HG03575 (cell line): ENCODE data around the gene GPR161.
"Not testable (repeated sequence)": the region's sequence is repeated elsewhere in the genome, so short reads cannot be mapped to it uniquely, and the experiment has no call there.

Experiments
- ATAC-seq: cut with Tn5 transposase; IDR thresholded peaks from one replicate; pipeline ENCODE4 v1.9.1; 2021; ENCODE audit not compliant: unreplicated experiment, insufficient number of reproducible peaks, low FRiP score; ENCODE audit errors: extremely low read depth

GPR161 gene

DNA sequence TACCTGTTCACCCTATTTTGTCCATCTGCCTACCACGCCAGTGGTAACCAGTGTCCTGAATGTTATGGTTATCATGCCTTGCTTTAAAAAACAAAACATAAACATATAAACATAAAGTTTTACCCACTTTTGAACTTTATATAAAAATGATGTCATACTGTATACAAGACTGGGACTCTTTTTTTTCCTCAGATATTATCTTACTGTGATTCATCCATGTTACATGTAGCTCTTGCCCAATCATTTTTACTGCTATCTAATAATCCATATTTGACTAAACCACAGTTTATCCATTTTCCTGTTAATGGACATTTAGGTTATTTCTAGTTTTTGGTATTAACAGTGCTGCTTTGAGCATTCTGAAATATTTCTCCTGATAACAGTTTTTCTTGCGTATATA, 78.8 kb downstream of the GPR161 start:
- no peak for ATAC-seq

DNA sequence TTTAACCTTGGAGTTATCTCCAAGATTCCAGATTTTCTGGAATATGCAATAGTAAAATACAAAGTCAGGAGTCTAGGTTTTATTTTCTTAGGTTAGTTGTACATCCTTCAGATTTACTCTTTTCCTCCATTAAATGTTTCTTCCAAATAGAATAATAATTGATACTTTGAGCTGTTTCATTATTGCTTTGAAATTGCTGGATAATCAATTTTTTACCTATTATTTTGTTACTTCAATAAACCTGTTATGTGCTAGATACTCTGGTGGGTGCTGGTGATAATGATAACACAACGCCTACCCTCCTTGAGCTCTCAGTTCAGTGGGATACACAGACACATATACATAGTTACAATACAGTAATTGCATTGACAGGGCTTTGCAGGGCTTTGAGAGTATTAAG, 79.4 kb downstream of the GPR161 start:
- ATAC-seq = no peak

DNA sequence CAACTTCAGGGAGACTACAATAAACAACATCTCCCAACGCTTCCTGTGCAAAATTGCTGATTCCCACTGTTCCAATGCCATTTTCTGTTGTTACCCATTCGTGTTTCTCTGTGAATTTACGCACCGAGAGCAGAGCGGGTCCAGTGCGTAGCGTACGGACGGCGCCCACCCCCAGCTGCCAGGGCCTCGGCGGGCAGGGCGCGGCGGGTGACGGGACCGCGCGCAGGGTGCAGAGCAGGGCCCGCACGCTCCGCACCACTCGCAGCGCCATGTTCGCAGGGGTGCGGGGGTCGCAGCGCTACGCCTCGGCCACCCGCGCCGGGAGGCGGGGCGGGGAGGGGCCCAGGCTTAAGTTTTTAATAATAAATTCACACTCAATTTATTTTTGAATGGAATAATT, 80.6 kb downstream of the GPR161 start:
- not testable (repeated sequence) for ATAC-seq

DNA sequence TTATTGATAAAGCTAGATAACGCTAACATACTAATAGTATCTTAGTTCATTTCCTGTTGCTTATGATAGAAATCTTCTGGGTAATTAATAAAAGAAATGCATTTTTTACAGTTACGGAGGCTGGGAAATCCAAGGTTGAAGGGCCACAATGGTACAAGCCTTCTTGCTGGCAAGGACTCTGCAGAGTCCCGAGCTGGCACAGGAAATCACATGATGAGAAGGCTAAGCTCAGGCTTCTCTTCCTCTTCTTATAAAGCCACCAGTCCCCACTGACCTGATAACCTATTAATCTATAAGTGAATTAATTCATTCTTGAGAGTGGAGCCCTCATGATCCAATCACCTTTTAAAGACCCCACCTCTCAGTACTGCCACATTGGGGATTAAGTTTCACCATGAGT, 82.6 kb downstream of the GPR161 start:
- no peak for ATAC-seq

DNA sequence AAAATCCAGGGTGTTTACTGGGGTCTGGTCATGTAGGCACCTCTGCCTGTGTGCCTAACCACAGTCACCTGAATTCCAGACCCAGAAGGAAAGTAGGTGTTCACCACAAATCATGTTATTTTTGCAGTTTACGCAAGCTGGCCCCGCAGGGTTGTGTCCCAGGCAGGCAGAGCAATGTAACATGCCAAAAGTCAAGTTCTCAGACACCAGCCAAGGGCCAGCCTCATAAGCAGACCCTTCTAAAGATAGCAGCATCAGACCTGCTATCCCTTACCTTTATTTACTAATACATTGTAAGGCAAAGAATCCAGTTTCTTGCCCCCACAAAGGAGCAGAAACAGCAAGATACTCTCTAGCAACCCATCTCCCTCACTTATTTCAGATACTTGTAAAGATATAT, 83.0 kb downstream of the GPR161 start:
- ATAC-seq = no peak

DNA sequence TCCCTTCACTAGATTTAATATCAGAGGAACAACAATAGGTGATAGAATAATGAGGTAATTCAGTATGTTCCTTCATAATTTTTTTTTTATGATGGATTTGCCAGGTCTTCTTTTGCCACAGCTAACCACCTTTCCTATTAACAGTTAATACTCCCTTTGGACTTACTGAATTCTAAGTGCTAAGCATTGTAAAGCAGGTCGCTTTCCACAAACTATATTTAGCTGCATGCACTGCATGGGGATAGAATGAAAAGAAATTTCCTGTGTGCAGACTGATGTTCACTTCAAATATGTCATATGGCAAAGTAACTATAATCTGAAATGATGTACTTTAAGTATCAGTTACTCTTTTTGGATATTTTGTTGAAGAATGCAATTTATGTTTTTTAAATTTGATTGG, 85.8 kb downstream of the GPR161 start:
- ATAC-seq = no peak

DNA sequence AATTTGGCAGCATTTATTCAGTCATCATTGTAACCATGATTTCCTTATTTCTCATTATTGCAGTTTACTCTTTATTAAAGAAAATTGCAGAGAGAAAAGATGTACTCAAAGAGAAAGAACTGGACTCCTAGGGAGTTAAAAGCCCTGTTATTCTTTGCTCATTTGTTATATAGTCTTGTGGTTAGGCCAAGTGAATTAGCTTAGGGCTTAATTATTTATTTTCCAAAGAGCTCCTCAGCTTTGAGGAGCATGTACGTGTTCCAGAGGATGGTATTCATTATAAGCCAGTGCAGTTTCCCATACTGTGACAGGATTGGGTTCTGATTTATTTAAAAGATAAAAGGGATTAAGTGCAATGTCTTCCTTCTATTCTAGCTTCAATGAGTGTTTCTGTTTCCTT, 86.4 kb downstream of the GPR161 start:
- no peak for ATAC-seq

DNA sequence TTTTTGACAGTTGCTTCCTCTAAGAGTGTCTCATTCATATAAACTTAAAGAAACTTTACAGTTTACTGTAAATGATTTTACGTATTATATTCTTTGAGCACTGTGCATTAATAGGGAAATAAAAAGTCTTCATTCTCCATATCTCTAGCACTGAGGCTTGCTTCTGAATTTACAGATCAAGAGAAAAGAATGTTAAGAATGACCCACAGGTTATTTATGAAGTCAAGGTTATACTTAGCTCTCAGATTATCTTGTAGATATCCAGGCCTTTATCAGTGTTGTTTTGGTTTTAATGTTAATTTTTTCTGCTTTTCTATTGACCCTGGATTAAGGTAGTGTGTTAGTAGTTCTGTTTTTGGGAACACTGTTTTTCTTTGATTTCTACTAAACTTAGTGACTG, 91.4 kb downstream of the GPR161 start:
- no peak for ATAC-seq

DNA sequence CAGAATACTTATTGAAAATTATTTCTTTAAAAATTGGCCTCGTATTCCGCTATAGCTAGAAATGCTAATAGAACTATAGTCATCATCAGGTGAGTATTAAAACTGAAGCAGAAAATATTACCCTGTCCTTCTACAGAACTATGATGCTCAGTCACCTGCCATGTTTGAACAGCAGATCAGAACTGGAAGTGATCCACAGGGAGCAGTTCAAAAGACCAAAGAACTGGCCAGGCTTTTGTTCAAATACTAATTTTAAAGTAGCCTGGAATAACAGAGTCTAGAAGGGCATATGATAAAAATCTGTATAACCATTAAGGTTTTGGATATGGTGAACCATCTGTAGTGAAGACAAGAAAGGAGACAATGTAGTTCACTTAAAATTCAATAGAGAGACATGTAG, 94.4 kb downstream of the GPR161 start:
- ATAC-seq = no peak

DNA sequence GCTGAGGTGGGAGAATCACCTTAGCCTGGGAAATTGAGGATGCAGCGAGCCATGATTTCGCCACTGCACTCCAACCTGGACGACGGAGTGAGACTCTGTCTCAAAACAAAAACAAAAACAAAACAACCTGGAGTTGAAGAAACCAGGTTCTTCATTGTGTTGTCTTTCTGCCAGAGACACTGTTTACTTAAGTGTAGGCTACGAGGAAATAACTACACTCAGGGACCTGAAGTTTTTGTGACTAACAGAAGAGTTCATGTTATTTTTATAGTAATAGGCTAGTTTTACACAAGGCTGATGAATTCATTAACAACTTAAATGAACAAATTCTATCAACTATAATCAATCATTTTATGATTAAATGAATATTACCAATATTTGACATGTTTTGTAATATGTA, 101.4 kb downstream of the GPR161 start:
- no peak for ATAC-seq

DNA sequence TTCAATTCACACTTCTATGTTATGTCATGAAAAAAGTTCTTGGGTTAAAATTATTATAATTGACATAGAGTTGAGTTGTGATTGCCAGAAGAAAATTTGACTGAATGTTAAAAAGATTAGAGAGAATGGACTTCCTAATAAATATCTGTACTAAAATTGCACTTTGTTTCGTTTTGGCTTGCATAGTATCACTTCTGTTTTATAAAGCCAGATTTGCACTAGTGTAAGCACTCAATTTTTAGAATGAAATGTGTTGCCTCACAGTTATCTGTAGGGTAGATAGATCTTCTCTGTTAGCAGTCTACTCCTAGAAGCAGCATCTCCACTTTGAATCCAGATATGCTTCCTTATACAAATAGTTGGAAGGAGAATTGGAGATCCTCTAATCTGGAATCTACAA, 104.7 kb downstream of the GPR161 start:
- ATAC-seq = no peak

DNA sequence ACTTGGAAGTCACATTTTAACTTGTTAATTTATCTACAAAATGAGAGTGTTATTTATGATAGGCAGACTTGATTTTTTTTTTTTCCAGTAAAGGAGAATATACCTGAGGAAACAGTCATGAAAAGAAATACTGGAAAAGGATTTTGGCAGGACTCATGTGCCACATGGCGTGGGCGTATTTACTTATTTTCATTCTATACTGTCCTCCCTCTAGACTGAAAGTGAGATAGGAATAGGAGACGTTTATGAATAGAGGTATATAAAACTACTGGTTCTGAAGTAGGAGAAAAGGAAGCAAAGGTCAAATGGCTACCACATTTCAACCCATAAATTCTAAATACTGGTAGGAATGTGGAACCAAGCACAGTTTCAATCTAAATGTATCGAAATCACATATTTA, 105.1 kb downstream of the GPR161 start:
- ATAC-seq = no peak

DNA sequence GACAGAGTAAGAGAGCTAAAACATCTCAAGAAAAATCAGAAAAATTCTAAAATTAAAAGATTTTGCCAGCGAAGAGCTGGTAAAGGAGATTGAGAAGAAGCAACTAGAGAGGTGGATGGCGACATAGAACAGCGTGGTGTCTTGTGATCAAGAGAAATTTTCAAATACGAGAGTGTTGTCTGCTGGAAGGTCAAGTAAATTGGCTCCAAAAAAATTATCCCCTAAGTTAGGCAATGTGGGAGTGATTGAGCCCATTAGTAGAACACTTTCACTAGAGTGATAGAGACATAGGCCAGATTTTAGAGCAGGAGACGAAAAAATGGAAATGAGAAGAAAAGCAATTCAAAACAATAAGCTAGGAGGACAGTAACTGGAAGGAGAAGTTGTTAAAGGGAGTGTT, 105.5 kb downstream of the GPR161 start:
- ATAC-seq = no peak
